GM18867 (cell line): ENCODE measurements around the gene KCNK17.

Source experiments
- ATAC-seq: cut with Tn5 transposase; IDR thresholded peaks from one replicate; pipeline ENCODE4 v1.9.1; 2021; ENCODE audit warnings: mild to moderate bottlenecking, moderate library complexity; ENCODE audit not compliant: unreplicated experiment

Gene KCNK17

DNA sequence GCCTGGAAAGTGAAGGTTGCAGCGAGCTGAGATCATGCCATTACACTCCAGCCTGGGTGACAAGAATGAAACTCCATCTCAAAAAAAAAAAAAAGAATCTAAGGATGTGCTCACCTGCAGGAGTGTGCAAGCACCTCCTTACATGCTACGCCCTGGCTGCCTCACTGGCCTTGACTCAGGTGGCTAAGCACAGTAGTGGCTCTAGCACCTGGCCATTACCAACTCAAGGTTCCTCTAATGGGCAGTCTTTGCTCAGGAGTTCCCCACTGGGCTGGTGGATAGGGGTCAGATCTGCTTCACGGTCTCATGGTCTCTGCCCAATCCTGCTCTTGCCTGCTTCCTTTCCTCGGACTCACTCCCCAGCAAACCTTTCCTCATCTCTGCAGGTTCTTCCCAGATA lies 39.7 kb downstream of the KCNK17 start:
- no peak for ATAC-seq

DNA sequence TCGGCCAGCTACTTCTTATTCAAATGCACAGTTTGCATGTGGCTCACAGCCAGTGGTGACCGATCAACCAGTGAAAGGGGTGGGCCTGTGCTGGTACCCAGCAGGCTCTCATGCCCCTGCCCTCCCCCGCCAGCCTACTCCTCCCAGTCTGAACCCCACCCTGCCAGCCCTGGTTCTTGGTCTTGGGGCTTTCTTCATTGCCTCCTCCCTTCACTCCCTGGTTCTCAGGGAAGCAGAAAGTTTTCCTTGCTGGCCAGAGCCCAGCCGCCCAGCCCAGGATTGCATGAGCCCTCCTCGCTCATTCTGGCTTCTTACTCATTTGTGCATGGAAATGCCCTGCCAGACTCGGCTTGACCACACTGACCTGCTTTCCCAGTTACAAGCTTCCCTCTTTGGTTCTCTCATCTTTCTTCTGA lies 40.8 kb downstream of the KCNK17 start:
- ATAC-seq: no peak

DNA sequence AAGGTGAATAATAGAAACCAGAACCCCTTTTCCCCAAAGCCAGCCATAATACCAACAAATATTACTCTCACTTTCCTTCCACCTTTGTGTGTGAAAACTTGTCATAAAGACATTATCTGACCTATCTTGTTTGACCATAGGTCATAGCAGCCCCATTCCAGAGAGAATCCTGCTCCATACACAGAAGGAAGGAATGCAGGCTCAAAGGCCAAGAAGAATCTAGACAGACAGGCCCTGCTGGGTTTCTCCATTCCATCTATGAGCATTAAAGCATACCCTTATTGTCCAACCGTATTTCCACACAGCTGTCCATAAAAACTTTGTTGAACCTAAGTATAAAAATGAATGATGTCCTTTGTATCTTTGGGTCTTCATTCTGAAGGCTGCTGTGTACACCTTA lies 44.3 kb downstream of the KCNK17 start:
- ATAC-seq: no peak

DNA sequence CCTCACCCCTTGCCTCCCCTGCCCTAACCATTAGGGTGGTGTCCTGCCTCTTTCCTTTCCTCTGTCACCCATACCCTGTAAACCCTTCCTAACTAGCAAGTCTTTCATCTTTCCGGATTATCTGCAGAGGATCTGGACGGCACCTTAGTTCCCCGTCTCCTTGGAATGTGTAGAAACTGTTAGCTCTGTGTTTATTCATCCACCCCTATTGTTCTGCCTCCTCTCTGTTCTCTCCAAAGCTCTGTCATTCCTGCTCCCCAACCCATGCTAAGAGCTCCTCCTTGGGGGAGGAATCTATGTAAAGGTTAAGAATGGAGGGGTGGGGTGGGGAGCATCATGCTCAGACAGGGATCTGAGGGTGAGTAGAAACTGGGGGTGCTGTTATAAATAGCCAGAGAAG lies 45.5 kb downstream of the KCNK17 start:
- no peak for ATAC-seq

DNA sequence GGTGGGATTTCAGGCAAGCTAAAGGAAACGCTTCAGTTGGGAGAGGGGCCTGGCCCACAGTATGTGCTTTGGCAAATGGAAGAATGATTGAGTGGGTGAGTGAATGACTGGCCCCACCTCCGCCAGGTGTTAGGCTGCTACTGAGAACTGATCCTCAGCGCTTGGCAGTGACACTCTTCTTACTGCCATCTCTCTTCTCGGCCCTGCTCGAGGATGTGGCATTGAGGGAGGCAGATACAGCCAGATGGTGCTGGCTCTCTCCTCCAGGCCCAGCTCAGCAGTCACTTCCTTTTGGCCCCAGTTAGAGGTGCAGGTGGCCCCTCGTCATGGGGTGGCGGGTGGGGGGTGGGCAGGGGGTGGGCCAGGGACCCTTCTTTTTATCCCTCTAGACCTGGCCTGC lies 46.0 kb downstream of the KCNK17 start:
- no peak for ATAC-seq

DNA sequence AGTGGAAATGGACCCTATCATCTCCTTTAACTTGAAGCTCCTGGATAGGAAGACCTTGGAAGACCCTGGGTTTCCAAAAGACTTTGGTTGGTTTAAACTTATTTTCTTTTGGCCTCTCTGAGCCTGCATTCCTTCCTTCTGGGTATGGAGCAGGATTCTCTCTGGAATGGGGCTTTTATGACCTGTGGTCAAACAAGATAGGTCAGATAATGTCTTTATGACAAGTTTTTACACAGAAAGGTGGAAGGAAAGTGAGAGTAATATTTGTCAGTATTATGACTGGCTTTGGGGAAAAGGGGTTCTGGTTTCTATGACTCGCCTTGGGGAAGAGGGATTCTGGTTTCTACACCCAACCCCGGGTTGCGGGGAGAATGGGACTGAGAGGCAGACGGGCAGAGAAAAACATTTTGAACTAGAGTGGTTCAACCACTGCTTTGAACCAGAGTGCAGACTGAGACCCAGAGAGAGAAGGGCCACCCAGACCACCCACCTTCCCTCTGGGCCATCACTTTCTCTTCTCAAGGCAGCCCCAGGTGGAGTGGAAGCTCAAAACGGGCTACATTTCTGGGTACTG lies 47.4 kb downstream of the KCNK17 start:
- ATAC-seq: no peak

DNA sequence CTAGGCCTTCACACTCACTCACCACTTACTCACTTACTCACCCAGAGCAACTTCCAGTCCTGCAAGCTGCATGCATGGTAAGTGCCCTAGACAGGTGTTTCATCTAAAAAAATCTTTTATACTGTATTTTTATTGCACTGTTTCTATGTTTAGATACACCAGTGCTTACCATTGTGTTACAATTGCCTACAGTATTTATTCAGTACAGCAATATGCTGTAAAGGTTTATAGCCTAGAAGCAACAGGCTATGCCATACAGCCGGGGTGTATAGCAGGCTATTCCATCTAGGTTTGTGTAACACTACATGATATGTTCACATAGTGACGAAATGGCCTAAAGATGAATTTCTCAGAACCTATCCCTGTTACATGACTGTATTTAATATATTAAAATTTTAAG lies 47.8 kb downstream of the KCNK17 start:
- ATAC-seq: no peak

DNA sequence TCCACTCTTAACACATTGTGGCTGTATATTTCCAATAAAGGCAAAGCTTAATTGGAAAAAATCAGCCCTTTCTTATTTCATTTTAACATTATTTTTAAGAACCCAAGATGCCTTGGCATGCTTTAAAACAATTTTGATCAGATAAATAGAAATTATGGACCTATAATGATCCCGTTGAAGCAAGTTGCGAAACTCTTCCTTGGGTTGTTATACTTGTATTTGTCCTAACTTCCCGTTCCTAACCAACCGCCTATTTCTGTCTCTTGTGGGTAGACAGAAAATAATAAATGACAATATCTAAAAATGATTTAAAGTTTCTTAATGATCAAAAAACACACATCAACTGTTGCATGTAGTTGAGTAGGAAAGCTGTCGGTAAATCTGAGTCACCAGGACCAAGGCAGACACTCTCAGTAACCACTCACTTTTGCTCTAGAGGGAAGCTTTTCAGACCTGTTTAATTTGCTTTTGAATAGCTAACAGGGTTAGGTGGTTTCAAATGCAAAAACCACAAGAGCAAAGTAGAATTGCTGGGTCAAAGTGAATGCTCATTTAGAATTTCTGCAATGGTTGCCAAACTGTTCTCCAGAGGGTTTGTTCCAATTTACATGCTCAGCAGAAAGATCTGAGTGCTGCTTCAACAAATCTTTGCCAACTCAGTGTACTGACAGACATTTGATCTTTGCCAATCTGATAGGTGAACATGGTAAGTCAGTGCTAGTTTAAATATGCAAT lies 50.7 kb downstream of the KCNK17 start:
- no peak for ATAC-seq

DNA sequence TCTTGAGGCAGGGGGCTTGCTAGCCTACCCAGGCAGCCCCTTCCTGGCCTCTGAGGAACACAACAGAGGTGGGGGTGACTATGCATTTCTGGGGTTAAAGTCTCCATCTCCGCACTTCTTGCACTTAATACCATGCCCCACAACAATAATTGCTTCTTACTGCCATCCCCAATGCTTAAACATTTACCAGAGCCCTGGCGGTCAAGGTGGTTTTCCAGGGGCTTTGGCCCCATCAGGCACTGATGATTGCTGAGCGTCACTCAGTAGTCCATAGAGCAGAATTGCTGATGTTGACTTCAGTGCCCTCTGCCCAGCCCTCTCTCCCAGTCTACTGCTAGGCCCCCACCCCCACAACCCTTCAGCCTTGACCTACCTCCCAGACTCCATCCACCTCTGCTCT lies 52.5 kb downstream of the KCNK17 start:
- ATAC-seq: no peak

DNA sequence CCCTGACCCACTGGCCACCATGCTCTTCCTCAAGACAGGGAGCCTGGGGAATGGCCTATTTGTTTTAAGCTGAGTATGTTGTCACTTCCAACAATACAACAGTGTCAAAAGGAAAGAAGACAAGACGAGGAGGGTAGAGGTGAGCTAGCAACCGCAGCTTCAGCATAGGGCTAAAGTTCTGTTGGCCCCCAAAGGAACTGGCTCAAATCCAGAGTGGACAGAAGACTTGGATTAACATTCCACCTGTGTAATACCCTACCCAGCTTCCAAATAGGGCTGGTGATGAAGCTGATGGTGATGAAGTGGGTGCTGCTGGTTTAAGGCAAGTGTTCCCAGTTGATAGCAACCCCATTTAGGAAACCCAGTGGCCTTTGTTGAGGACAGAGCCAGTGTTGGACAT lies 53.3 kb downstream of the KCNK17 start:
- ATAC-seq: no peak

DNA sequence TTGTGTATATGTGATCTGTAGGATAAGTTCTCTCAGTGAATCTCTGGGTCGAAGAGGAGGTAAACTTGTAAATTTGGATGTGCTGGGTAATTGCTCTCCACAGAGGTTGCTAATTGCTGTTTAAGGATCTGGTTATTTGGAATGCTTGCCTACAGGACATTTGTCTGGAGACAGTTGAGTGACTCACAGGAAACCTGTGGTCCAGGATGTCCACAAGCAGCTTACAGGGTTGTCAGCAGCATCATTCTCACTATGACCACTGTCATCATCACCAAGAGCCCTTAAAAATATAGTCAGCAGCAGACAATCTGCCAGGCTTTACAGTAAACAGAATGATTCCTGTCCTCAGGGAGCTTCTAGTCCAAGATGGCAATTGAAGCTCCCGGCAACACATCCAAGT lies 53.8 kb downstream of the KCNK17 start:
- ATAC-seq: no peak

DNA sequence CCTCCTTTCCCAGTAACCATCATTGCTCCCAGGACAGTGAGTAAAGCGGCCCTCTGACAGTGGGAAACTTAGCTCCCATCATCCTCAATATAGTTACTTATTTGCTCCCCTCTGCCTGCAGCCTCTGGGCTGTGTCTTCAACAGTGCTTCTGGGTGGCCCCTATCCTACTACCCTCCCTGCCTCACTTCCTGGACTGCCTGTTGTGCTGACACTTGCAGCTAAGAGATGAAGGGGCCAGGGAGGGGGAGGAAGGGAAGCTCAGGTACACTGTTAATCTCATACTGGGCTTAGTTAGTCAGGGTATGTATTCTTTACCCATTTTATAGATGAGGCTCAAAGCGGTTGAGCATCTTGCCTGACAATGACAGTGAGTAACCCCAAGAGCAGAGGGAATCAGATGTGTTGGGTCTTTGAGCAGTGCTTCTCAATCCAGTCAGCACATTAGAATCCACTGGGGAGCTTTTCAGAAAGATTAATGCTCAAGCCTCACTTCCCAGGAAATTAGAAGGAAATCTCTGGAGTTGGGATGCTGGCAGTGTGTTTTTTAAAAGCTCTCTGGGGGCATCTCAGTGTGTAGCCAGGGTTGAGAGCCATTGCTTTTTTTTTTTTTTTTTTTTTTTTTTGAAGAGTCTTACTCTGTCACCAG lies 57.8 kb downstream of the KCNK17 start:
- no peak for ATAC-seq

DNA sequence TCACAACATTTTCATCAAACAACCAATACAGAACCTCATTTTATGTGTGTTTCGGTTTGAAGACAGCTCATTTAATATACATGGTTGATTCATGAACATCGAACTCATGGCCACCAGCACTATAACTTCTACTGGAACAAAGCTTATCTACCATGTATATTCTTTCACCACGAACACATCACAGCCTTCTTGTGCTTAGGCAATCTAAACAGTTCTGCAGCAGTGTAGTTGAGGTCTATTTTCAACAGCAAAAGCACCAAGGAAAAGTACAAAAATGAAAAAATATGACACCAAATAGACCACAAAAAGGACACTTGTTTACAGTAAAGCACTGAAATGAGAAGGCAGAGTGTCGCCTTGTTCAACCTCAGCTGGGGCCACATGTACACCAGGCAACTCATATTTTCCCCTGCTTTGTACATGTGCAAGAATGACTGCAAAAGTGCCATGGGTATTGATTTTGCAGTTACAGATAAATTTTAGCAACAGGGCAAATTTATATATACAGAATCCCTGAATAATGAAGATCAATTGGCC lies 59.2 kb downstream of the KCNK17 start:
- ATAC-seq: no peak

DNA sequence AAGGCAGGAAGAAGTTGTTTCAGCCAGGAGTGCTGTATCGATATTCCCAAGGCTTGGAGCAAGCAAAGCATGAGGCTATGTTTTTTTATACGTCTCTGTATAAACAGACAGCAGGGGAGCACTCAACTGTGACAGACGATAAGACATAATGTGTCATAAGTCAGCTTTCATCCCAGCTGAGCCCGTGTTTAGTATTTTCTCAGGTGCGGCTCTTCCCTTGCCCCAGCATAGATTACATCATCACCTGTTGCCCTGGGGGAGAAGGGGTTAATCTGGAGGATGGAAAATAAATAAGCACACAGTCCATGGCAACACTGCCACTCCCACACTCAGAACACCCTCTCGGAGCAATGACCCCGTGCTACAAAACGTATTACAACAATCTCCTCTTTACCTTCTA lies 62.8 kb downstream of the KCNK17 start:
- ATAC-seq: no peak

DNA sequence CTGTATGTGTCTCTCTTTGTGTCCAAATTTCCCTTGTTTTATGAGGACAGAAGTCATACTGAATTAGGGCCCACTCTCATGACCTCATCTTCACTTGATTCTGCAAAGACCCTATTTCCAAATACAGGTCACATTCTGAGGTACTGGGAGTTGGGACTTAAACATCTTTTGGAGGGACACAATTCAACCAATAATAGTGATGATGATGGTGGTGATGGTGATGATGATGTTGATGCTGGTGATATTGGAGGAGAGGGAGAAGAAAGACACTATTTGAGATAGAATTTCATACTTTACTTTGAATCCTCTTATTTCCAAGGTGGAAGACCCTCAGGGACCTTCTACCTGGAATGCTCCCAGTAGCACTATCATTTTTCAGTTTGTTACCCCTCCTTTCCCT lies 63.7 kb downstream of the KCNK17 start:
- no peak for ATAC-seq

DNA sequence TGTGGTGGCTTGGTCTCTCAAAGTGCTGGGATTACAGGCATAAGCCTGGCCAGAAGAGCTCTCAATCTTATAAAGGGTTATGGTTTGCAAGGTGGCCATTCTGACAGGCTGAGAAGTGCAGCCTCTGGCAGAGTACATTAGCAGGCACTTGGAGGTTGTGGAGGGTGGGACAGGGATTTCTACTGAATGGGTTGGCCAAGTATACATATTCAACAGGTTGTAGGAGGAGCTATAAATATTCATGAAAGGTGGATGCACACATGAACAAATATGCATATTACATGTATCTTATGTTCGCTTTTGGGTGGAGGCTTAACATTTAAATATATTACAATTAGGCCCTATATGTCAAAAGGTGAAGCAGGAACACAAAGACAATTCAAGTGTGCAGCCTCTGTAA lies 64.9 kb downstream of the KCNK17 start:
- no peak for ATAC-seq
